RCC 7860 (cell line): ENCODE results near the gene ID2.

Experiments used
- DNase-seq: peaks from one replicate; pipeline ENCODE4 v3.0.0-alpha.2; 2015; ENCODE audit warnings: low spot score
- FAIRE-seq: peaks from 2 replicates; lab custom pipeline; 2012; peaks lifted over from hg19 to GRCh38; lab: Jason Lieb, UNC

ID2 gene

GRCh38 chr2:8682719-8683667, 1.1 kb downstream of the ID2 start:
- no peak for FAIRE-seq
- peak; percentile 43 for DNase-seq

- FAIRE-seq (no peak), DNase-seq (peak; percentile 30)
These were observed 2.7 kb downstream of the ID2 start for GRCh38 chr2:8684540-8684877.

GRCh38 chr2:8684878-8685696, 3.2 kb downstream of the ID2 start:
- DNase-seq (peak; percentile 43), FAIRE-seq (no peak)

GRCh38 chr2:8685697-8686358, 4.0 kb downstream of the ID2 start:
- DNase-seq (peak; percentile 38), FAIRE-seq (no peak)

- FAIRE-seq: no peak
- no peak for DNase-seq
These were observed 10.1 kb downstream of the ID2 start for GRCh38 chr2:8691859-8692437.

GRCh38 chr2:8692783-8693156, 10.9 kb downstream of the ID2 start:
- no peak for FAIRE-seq
- no peak for DNase-seq

GRCh38 chr2:8693157-8693821, 11.4 kb downstream of the ID2 start:
- no peak for FAIRE-seq
- no peak for DNase-seq

- no peak for DNase-seq
- no peak for FAIRE-seq
These were observed 12.9 kb downstream of the ID2 start for GRCh38 chr2:8694737-8695136.

- FAIRE-seq: no peak
- DNase-seq: no peak
These were observed 15.3 kb downstream of the ID2 start for GRCh38 chr2:8697190-8697589.

GRCh38 chr2:8699839-8700238, 18.0 kb downstream of the ID2 start:
- DNase-seq (no peak), FAIRE-seq (no peak)

- no peak for FAIRE-seq
- no peak for DNase-seq
These were observed 20.0 kb downstream of the ID2 start for GRCh38 chr2:8701681-8702379.

GRCh38 chr2:8704906-8705305, 23.1 kb downstream of the ID2 start:
- FAIRE-seq (no peak), DNase-seq (no peak)

- DNase-seq: no peak
- FAIRE-seq: no peak
These were observed 27.8 kb downstream of the ID2 start for GRCh38 chr2:8709611-8710010.

GRCh38 chr2:8710951-8711350, 29.1 kb downstream of the ID2 start:
- DNase-seq: no peak
- no peak for FAIRE-seq

GRCh38 chr2:8714283-8714682, 32.4 kb downstream of the ID2 start:
- DNase-seq (no peak), FAIRE-seq (no peak)

GRCh38 chr2:8714971-8715370, 33.1 kb downstream of the ID2 start:
- DNase-seq (no peak), FAIRE-seq (no peak)

GRCh38 chr2:8719528-8719927, 37.7 kb downstream of the ID2 start:
- FAIRE-seq (no peak), DNase-seq (no peak)

GRCh38 chr2:8720741-8721140, 38.9 kb downstream of the ID2 start:
- FAIRE-seq: no peak
- DNase-seq: no peak

- DNase-seq (no peak), FAIRE-seq (no peak)
These were observed 39.6 kb downstream of the ID2 start for GRCh38 chr2:8721410-8721809.

GRCh38 chr2:8722986-8723385, 41.1 kb downstream of the ID2 start:
- no peak for DNase-seq
- FAIRE-seq: no peak
